GM18498 (cell line): ENCODE measurements around the gene GAS2L3.
"Not testable (repeated sequence)": the region's sequence is repeated elsewhere in the genome, so short reads cannot be mapped to it uniquely, and the experiment has no call there.

ENCODE experiments used
- ATAC-seq: cut with Tn5 transposase; IDR thresholded peaks from one replicate; pipeline ENCODE4 v1.9.1; 2021; ENCODE audit warnings: mild to moderate bottlenecking, moderate library complexity; ENCODE audit not compliant: unreplicated experiment

Gene GAS2L3

GRCh38 chr12:100574187-100575074 is 947 bp downstream of the GAS2L3 start:
- ATAC-seq: no peak

GRCh38 chr12:100576331-100577036 is 3.0 kb downstream of the GAS2L3 start:
- no peak for ATAC-seq

- no peak for ATAC-seq
These were observed 5.4 kb downstream of the GAS2L3 start for GRCh38 chr12:100578923-100579322.

GRCh38 chr12:100579844-100580243 is 6.4 kb downstream of the GAS2L3 start:
- no peak for ATAC-seq

GRCh38 chr12:100584256-100584655 is 10.8 kb downstream of the GAS2L3 start:
- no peak for ATAC-seq

- ATAC-seq: no peak
These were observed 18.5 kb downstream of the GAS2L3 start for GRCh38 chr12:100591979-100592378.

- no peak for ATAC-seq
These were observed 20.0 kb downstream of the GAS2L3 start for GRCh38 chr12:100593490-100593889.

GRCh38 chr12:100601626-100602025 is 28.1 kb downstream of the GAS2L3 start:
- ATAC-seq: no peak

GRCh38 chr12:100602997-100603396 is 29.5 kb downstream of the GAS2L3 start:
- not testable (repeated sequence) for ATAC-seq

GRCh38 chr12:100608776-100609175 is 35.3 kb downstream of the GAS2L3 start:
- ATAC-seq: no peak

- no peak for ATAC-seq
These were observed 37.4 kb downstream of the GAS2L3 start for GRCh38 chr12:100610666-100611430.

- ATAC-seq: no peak
These were observed 39.1 kb downstream of the GAS2L3 start for GRCh38 chr12:100612606-100613005.

GRCh38 chr12:100624571-100624970 is 51.1 kb downstream of the GAS2L3 start:
- no peak for ATAC-seq

- no peak for ATAC-seq
These were observed 59.0 kb downstream of the GAS2L3 start for GRCh38 chr12:100632445-100632892.

GRCh38 chr12:100633082-100633785 is 59.8 kb downstream of the GAS2L3 start:
- ATAC-seq: not testable (repeated sequence)

- ATAC-seq: no peak
These were observed 69.8 kb downstream of the GAS2L3 start for GRCh38 chr12:100643246-100643645.

- ATAC-seq: no peak
These were observed 73.4 kb downstream of the GAS2L3 start for GRCh38 chr12:100646896-100647295.

- no peak for ATAC-seq
These were observed 77.6 kb downstream of the GAS2L3 start for GRCh38 chr12:100651108-100651507.

- ATAC-seq: no peak
These were observed 78.2 kb downstream of the GAS2L3 start for GRCh38 chr12:100651694-100652093.

GRCh38 chr12:100652488-100652887 is 79.0 kb downstream of the GAS2L3 start:
- no peak for ATAC-seq

- ATAC-seq: no peak
These were observed 82.7 kb downstream of the GAS2L3 start for GRCh38 chr12:100656141-100656540.
